Measurements from ENCODE around the gene C10orf67. TPM values are rescaled to one million over a fixed set of nuclear protein-coding genes. Genes with fewer than 3 reads are reported as not detected.

C10orf67 gene
- total RNA-seq, 4 donors from 2014 or later, result 0.21 TPM; not detected in 3

- Histone ChIP-seq H3K4me3 (no peak overlapping the region), H3K36me3 (no peaks in the 10 kb centered on the region), H3K4me1 (no peaks in the 10 kb centered on the region), H3K27ac (no peak overlapping the region), H3K27me3 (peaks cover 0 to 21% of the 10 kb centered on the region in 2 donors), H3K9me3 (no peaks in the 10 kb centered on the region)
- TF ChIP-seq POLR2A (IDR thresholded peaks at IDR 0.05), result no peak
- no peak for TF ChIP-seq CTCF (IDR thresholded peaks at IDR 0.05)
- no peak for DNase-seq
- intact Hi-C loops (cut with DNase I; ENCODE audit: low total_unique reads), result no loop called here
Measured at GRCh38 chr10:23198940-23199767, 145.4 kb downstream of the C10orf67 start.

DNA sequence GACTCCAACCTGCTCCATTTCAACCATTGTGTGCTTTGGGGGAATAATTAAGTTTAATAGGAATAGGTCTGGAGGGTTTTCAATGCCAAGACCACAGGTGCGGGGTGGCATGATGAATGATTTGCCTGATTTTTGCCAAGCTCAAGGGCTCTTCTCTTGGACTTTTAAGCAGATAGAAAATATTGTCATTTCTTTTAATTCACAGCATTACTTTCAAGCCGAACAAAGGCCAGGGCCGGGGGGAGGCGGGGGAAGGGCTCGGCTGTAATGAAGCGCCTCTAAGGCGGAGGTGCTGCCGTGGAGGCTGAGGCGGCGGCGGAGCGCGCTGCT, 146.0 kb downstream of the C10orf67 start:
- Histone ChIP-seq H3K27me3 (peaks cover 0 to 27% of the 10 kb centered on the region in 2 donors), H3K4me1 (no peaks in the 10 kb centered on the region), H3K4me3 (no peak overlapping the region), H3K27ac (no peak overlapping the region), H3K9me3 (no peaks in the 10 kb centered on the region), H3K36me3 (no peaks in the 10 kb centered on the region)
- intact Hi-C loops (cut with DNase I; ENCODE audit: low total_unique reads), result no loop called here
- no peak for DNase-seq
- TF ChIP-seq CTCF (IDR thresholded peaks at IDR 0.05) (no peak), POLR2A (IDR thresholded peaks at IDR 0.05) (no peak)

- Histone ChIP-seq H3K36me3 (no peaks in the 10 kb centered on the region), H3K4me1 (peaks cover 0 to 7% of the 10 kb centered on the region in 2 donors), H3K27ac (no peak overlapping the region), H3K27me3 (peaks cover 0 to 23% of the 10 kb centered on the region in 2 donors), H3K9me3 (no peaks in the 10 kb centered on the region), H3K4me3 (no peak overlapping the region)
- TF ChIP-seq POLR2A (IDR thresholded peaks at IDR 0.05) (no peak), CTCF (IDR thresholded peaks at IDR 0.05) (no peak)
- DNase-seq, result no peak
- intact Hi-C loops (cut with DNase I; ENCODE audit: low total_unique reads), result no loop called here
Measured at GRCh38 chr10:23197416-23197861, 147.2 kb downstream of the C10orf67 start.

- Histone ChIP-seq H3K27ac (no peak overlapping the region), H3K4me1 (peaks cover 0 to 12% of the 10 kb centered on the region in 2 donors), H3K36me3 (no peaks in the 10 kb centered on the region), H3K27me3 (peaks cover 0 to 23% of the 10 kb centered on the region in 2 donors), H3K4me3 (no peak overlapping the region), H3K9me3 (no peaks in the 10 kb centered on the region)
- no peak for DNase-seq
- intact Hi-C loops (cut with DNase I; ENCODE audit: low total_unique reads), result no loop called here
- TF ChIP-seq POLR2A (IDR thresholded peaks at IDR 0.05) (no peak), CTCF (IDR thresholded peaks at IDR 0.05) (no peak)
Measured at GRCh38 chr10:23196915-23197314, 147.7 kb downstream of the C10orf67 start.

- DNase-seq, result no peak
- Histone ChIP-seq H3K4me1 (peaks cover 0 to 13% of the 10 kb centered on the region in 2 donors), H3K4me3 (no peak overlapping the region), H3K9me3 (no peaks in the 10 kb centered on the region), H3K27me3 (peaks cover 0 to 23% of the 10 kb centered on the region in 2 donors), H3K27ac (no peak overlapping the region), H3K36me3 (no peaks in the 10 kb centered on the region)
- intact Hi-C loops (cut with DNase I; ENCODE audit: low total_unique reads), result no loop called here
- no peak for TF ChIP-seq POLR2A (IDR thresholded peaks at IDR 0.05)
- TF ChIP-seq CTCF (IDR thresholded peaks at IDR 0.05), result no peak
Measured at GRCh38 chr10:23195846-23196600, 148.6 kb downstream of the C10orf67 start.

All from uterus (tissue), 4 donors.